Endothelial cell of umbilical vein (primary cell): ENCODE results near the gene PHPT1. TPM values are rescaled to one million over a fixed set of nuclear protein-coding genes. Genes with fewer than 3 reads are reported as not detected.

ENCODE experiments used
- BruUV-seq: library from RNA; stranded (reverse); fragments of 400-500 nt; replicated peaks from 2 replicates; lab custom pipeline; 2021; lab: Mats Ljungman, UMichigan
- CTCF ChIA-PET: fragments of 300-600, 350-600 bp; sonication (Branson Sonifier 250); formaldehyde crosslinking; loops from one replicate; lab custom pipeline; 2021; ENCODE audit warnings: antibody characterized with exemption, inconsistent platforms; lab: Charles Lee
- POLR2A ChIA-PET: fragments of 300-600, 350-600 bp; sonication (Branson Sonifier 250); formaldehyde crosslinking; loops from one replicate; lab custom pipeline; 2021; ENCODE audit warnings: antibody characterized with exemption, inconsistent platforms; lab: Charles Lee
- DNase-seq: peaks from one replicate; pipeline ENCODE4 v3.0.0-alpha.2; 2011; ENCODE audit warnings: low read depth, low spot score
- FAIRE-seq: peaks from 2 replicates; lab custom pipeline; 2011; peaks lifted over from hg19 to GRCh38; lab: Jason Lieb, UNC
- H2AFZ ChIP-seq: 2 replicates; pipeline ENCODE4 v1.6.0; 2012; ENCODE audit warnings: low read depth, low read length, control low read depth, inconsistent platforms
- H3K27ac ChIP-seq: 2 replicates; pipeline ENCODE4 v1.5.1; 2011; ENCODE audit warnings: low read depth, mild to moderate bottlenecking, control low read depth, low read length, moderate library complexity; ENCODE audit not compliant: insufficient read depth
- H3K27me3 ChIP-seq, 2 experiments: 2 replicates each; pipeline versions ENCODE4 v1.6.0 to v1.6.1; 2011; ENCODE audit warnings: low read length in 2 of 2, mixed read lengths in 1 of 2; ENCODE audit not compliant: control insufficient read depth in 2 of 2, insufficient read depth in 2 of 2
- H3K36me3 ChIP-seq, 2 experiments: 2 replicates in 1 of 2; 3 replicates in 1 of 2; pipeline ENCODE4 v1.5.1; 2011; ENCODE audit warnings: low read length in 2 of 2, mild to moderate bottlenecking in 1 of 2, moderate library complexity in 1 of 2; ENCODE audit not compliant: control insufficient read depth in 2 of 2, insufficient read depth in 2 of 2; ENCODE audit errors: extremely low read depth in 1 of 2
- H3K4me1 ChIP-seq: 3 replicates; pipeline ENCODE4 v1.5.1; 2011; ENCODE audit warnings: mild to moderate bottlenecking, low read length; ENCODE audit not compliant: control insufficient read depth, insufficient read depth; ENCODE audit errors: extremely low read depth
- H3K4me2 ChIP-seq: 2 replicates; pipeline ENCODE4 v1.6.1; 2011; ENCODE audit warnings: low read length, control low read depth, mixed read lengths; ENCODE audit not compliant: insufficient read depth
- H3K4me3 ChIP-seq, 3 experiments: fragments of 200-600 bp in 1 of 3; sonication (generic), shearing (Covaris generic) in 1 of 3; replicated peaks in 1 of 3; 2 replicates each; pipeline ENCODE4 v1.5.1; 2011 to 2016; ENCODE audit warnings: control low read depth in 3 of 3, low read length in 3 of 3, mild to moderate bottlenecking in 2 of 3, inconsistent platforms in 1 of 3, low read depth in 1 of 3, moderate library complexity in 1 of 3; ENCODE audit not compliant: insufficient read depth in 1 of 3
- H3K79me2 ChIP-seq: 2 replicates; pipeline ENCODE4 v1.6.0; 2012; ENCODE audit warnings: low read length, inconsistent platforms; ENCODE audit not compliant: control insufficient read depth, insufficient read depth
- H3K9ac ChIP-seq: replicated peaks from 2 replicates; pipeline ENCODE3; 2011; ENCODE audit warnings: low read length, control low read depth; ENCODE audit not compliant: insufficient read depth; ENCODE audit errors: extremely low read depth
- H3K9me1 ChIP-seq: replicated peaks from 3 replicates; pipeline ENCODE4 v1.6.0; 2011; ENCODE audit warnings: mild to moderate bottlenecking, low read length; ENCODE audit not compliant: control insufficient read depth, insufficient read depth; ENCODE audit errors: extremely low read depth
- H3K9me3 ChIP-seq: replicated peaks from 2 replicates; pipeline ENCODE4 v1.5.1; 2012; ENCODE audit warnings: low read length, inconsistent platforms; ENCODE audit not compliant: control insufficient read depth, insufficient read depth
- H4K20me1 ChIP-seq: replicated peaks from 2 replicates; pipeline ENCODE3; 2011; ENCODE audit warnings: mild to moderate bottlenecking, low read length; ENCODE audit not compliant: control insufficient read depth, insufficient read depth; ENCODE audit errors: extremely low read depth
- EZH2 ChIP-seq: IDR thresholded peaks from 2 replicates; pipeline ENCODE4 v1.6.1; 2012; ENCODE audit warnings: borderline replicate concordance, low read depth, mild to moderate bottlenecking, moderate library complexity, low read length, inconsistent platforms; ENCODE audit not compliant: severe bottlenecking
- FOS ChIP-seq: IDR thresholded peaks from 2 replicates; pipeline ENCODE4 v1.6.1; 2011; ENCODE audit warnings: mild to moderate bottlenecking, low read length, moderate library complexity, borderline replicate concordance; ENCODE audit not compliant: insufficient read depth
- GATA2 ChIP-seq: IDR thresholded peaks from 2 replicates; pipeline ENCODE4 v1.7.0; 2011; ENCODE audit warnings: low read depth, mild to moderate bottlenecking, moderate library complexity, mixed read lengths, low read length; ENCODE audit not compliant: insufficient read length, insufficient read depth
- JUN ChIP-seq: IDR thresholded peaks from 2 replicates; pipeline ENCODE4 v1.6.1; 2011; ENCODE audit warnings: borderline replicate concordance, low read depth; ENCODE audit not compliant: insufficient read length, insufficient read depth
- POLR2A ChIP-seq: IDR thresholded peaks from 2 replicates; pipeline ENCODE4 v1.6.1; 2012; ENCODE audit warnings: low read depth, mild to moderate bottlenecking, control low read depth, low read length
- POLR2AphosphoS5 ChIP-seq: IDR thresholded peaks from 2 replicates; pipeline ENCODE4 v1.6.1; 2012; ENCODE audit warnings: low read depth, mild to moderate bottlenecking, control low read depth, low read length, moderate library complexity; ENCODE audit not compliant: insufficient read depth
- dilution Hi-C: fragments of 300-500 bp; cut with MboI; formaldehyde crosslinking; loops from one replicate; pipeline ENCODE4 v1.15.0; 2019; ENCODE audit warnings: low sequenced_read_pairs; ENCODE audit not compliant: extremely low pct_ligation_motif_present
- intact Hi-C: fragments of 100-400 bp; cut with micrococcal nuclease; formaldehyde crosslinking; loops from one replicate; pipeline ENCODE4 v1.10.0; 2022
- polyA plus RNA-seq, 4 experiments: library from polyadenylated mRNA; depleted of rRNA in 3 of 4; stranded (reverse) in 3 of 4; unstranded in 1 of 4; fragments of >200 nt; gene quantifications; 2 replicates each; pipeline versions ENCODE4 v1.2.1 to v1.2.3, GENCODE V29; 2011 to 2012; ENCODE audit warnings: missing spikeins in 1 of 4
- total RNA-seq: library from RNA; stranded (reverse); gene quantifications from 2 replicates; pipeline ENCODE4 v1.2.3, GENCODE V29; 2021
- TF ChIP-seq, protein P1 (sequence below): IDR thresholded peaks from 2 replicates; pipeline ENCODE4 v1.6.1; 2011; ENCODE audit not compliant: insufficient read depth, insufficient read length
- TF ChIP-seq, protein P2 (sequence below), 2 donors: IDR thresholded peaks; 1 replicate in 1 of 2; 2 replicates in 1 of 2; pipeline ENCODE4 v1.5.1; 2011; ENCODE audit warnings: low read length in 2 of 2, mild to moderate bottlenecking in 2 of 2, moderate library complexity in 2 of 2, control low read depth in 1 of 2, inconsistent platforms in 1 of 2, low read depth in 1 of 2; ENCODE audit not compliant: insufficient read depth in 1 of 2; ENCODE audit errors: extremely low read depth in 1 of 2

The PHPT1 gene
- total and polyA plus RNA-seq, 2 donors (not counting 3 experiments of a cell fraction or from before 2014, with no cell fraction given): 139 to 319 TPM

DNA sequence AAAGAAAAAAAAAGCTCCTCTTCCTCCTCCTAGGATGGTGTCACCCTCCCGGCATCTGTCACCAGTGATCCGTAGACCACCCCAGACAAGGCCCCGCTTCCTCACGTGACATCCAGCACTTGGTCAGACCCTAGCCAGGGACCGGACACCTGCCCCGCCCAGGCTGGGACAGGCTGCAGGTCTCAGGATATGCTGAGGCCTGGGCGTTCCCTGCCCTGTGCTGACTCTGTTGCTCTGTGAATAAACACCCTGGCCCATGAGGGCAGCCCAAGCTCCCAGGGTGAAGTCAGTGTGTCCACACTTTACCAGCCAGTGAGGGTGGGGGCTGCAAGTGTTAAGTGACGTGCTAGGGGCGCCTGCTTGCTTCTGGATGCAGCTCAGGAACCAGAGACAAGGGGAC, 11.3 kb downstream of the PHPT1 start:
- no peaks in the 10 kb centered on the region for H3K9me3 ChIP-seq
- CTCF ChIA-PET: interaction anchor here (0.6 to 1.1 kb wide), 3 partner anchors 17 to 26 kb away, joined by 3 read pairs; partner anchors contain the start of genes AJM1 and TRAF2
- no peak overlapping the region for H3K9ac ChIP-seq
- H2AFZ ChIP-seq: no peak overlapping the region
- no peak overlapping the region for H3K4me3 ChIP-seq
- no peak for TF ChIP-seq POLR2AphosphoS5
- TF ChIP-seq, protein P1, sequence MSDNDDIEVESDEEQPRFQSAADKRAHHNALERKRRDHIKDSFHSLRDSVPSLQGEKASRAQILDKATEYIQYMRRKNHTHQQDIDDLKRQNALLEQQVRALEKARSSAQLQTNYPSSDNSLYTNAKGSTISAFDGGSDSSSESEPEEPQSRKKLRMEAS: no peak
- no peak for TF ChIP-seq JUN
- no peak for TF ChIP-seq GATA2
- no peak for TF ChIP-seq FOS
- no peak for TF ChIP-seq POLR2A
- TF ChIP-seq EZH2: no peak
- TF ChIP-seq, protein P2, sequence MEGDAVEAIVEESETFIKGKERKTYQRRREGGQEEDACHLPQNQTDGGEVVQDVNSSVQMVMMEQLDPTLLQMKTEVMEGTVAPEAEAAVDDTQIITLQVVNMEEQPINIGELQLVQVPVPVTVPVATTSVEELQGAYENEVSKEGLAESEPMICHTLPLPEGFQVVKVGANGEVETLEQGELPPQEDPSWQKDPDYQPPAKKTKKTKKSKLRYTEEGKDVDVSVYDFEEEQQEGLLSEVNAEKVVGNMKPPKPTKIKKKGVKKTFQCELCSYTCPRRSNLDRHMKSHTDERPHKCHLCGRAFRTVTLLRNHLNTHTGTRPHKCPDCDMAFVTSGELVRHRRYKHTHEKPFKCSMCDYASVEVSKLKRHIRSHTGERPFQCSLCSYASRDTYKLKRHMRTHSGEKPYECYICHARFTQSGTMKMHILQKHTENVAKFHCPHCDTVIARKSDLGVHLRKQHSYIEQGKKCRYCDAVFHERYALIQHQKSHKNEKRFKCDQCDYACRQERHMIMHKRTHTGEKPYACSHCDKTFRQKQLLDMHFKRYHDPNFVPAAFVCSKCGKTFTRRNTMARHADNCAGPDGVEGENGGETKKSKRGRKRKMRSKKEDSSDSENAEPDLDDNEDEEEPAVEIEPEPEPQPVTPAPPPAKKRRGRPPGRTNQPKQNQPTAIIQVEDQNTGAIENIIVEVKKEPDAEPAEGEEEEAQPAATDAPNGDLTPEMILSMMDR (IDR thresholded peaks at IDR 0.05; ENCODE audit: extremely low read depth in 1 of 2, insufficient read depth in 1 of 2, low read depth in 1 of 2, low read length in 2 of 2): no peak
- no TSS peak for BruUV-seq
- intact Hi-C loops: no loop called here
- H4K20me1 ChIP-seq: no peaks in the 10 kb centered on the region
- POLR2A ChIA-PET: interaction anchor here (0.5 kb wide), 1 partner anchor 18 kb away, joined by 4 read pairs; no protein-coding TSS in a partner anchor
- FAIRE-seq (no peak), DNase-seq (no peak)
- H3K27me3 ChIP-seq: no peaks in the 10 kb centered on the region
- no peak overlapping the region for H3K4me2 ChIP-seq
- dilution Hi-C loops: no loop called here
- H3K79me2 ChIP-seq: peaks cover 17% of the 10 kb centered on the region
- H3K27ac ChIP-seq: no peak overlapping the region
- peaks cover 8 to 21% of the 10 kb centered on the region in 2 experiments for H3K36me3 ChIP-seq
- no peaks in the 10 kb centered on the region for H3K9me1 ChIP-seq
- peaks cover 6% of the 10 kb centered on the region for H3K4me1 ChIP-seq
